IMR-90 (cell line): ENCODE measurements around the gene EHMT1. TPM values are rescaled to one million over a fixed set of nuclear protein-coding genes. Genes with fewer than 3 reads are reported as not detected.

Experiments
- ATAC-seq: fragments of 200-7000 bp; cut with Tn5 transposase; 2 replicates; pipeline ENCODE4 v1.9.1; 2020; ENCODE audit warnings: low read depth, mild to moderate bottlenecking, moderate library complexity
- BruUV-seq: library from RNA; stranded (reverse); fragments of 400-500 nt; replicated peaks from 2 replicates; lab custom pipeline; 2021; lab: Mats Ljungman, UMichigan
- CTCF ChIA-PET: fragments of 300-600 bp; formaldehyde crosslinking; extraction: SDS; loops from one replicate; lab custom pipeline; 2021; ENCODE audit warnings: antibody characterized with exemption; lab: Yijun Ruan, JAX
- POLR2A ChIA-PET: fragments of 300-600 bp; sonication (Branson Sonifier 250); formaldehyde crosslinking; loops from one replicate; lab custom pipeline; 2022; ENCODE audit warnings: antibody characterized with exemption; ENCODE audit not compliant: unreplicated experiment; lab: Charles Lee
- DNase-seq: peaks from one replicate; pipeline ENCODE4 v3.0.0; 2013
- H2AFZ ChIP-seq: replicated peaks from 2 replicates; pipeline ENCODE3; 2013; ENCODE audit warnings: low read length, mild to moderate bottlenecking; ENCODE audit not compliant: poor library complexity
- H2AK5ac ChIP-seq: 2 replicates; pipeline ENCODE4 v1.6.1; 2013; ENCODE audit warnings: low read depth, low read length, inconsistent platforms
- H2AK9ac ChIP-seq: replicated peaks from 2 replicates; pipeline ENCODE3; 2013; ENCODE audit warnings: mild to moderate bottlenecking, low read depth, low read length, moderate library complexity; ENCODE audit not compliant: poor library complexity
- H2BK120ac ChIP-seq: 2 replicates; pipeline ENCODE4 v1.6.1; 2013; ENCODE audit warnings: low read depth, low read length, inconsistent platforms
- H2BK15ac ChIP-seq: 3 replicates; pipeline ENCODE4 v1.6.1; 2013; ENCODE audit warnings: low read depth, low read length, inconsistent platforms
- H2BK20ac ChIP-seq: 2 replicates; pipeline ENCODE4 v1.6.1; 2013; ENCODE audit warnings: low read depth, mild to moderate bottlenecking, inconsistent platforms, low read length, moderate library complexity
- H2BK5ac ChIP-seq: 2 replicates; pipeline ENCODE4 v1.6.1; 2013; ENCODE audit warnings: mild to moderate bottlenecking, low read depth, low read length, inconsistent platforms; ENCODE audit not compliant: poor library complexity, severe bottlenecking
- H3K14ac ChIP-seq: replicated peaks from 2 replicates; pipeline ENCODE4 v1.6.1; 2013; ENCODE audit warnings: low read depth, low read length, inconsistent platforms
- H3K18ac ChIP-seq: 2 replicates; pipeline ENCODE4 v1.6.1; 2013; ENCODE audit warnings: low read depth, low read length, control low read depth
- H3K23ac ChIP-seq: 2 replicates; pipeline ENCODE4 v1.6.1; 2013; ENCODE audit warnings: low read depth, low read length, inconsistent platforms
- H3K27ac ChIP-seq: 2 replicates; pipeline ENCODE4 v1.5.1; 2013; ENCODE audit warnings: mild to moderate bottlenecking, control low read depth, low read length; ENCODE audit not compliant: insufficient read depth
- H3K27me3 ChIP-seq: 2 replicates; pipeline ENCODE4 v1.6.1; 2013; ENCODE audit warnings: low read length; ENCODE audit not compliant: control insufficient read depth, insufficient read depth
- H3K36me3 ChIP-seq: 2 replicates; pipeline ENCODE4 v1.6.1; 2013; ENCODE audit warnings: low read length, mixed read lengths; ENCODE audit not compliant: control insufficient read depth, insufficient read depth
- H3K4ac ChIP-seq: 2 replicates; pipeline ENCODE4 v1.6.1; 2013; ENCODE audit warnings: low read depth, low read length, inconsistent platforms
- H3K4me1 ChIP-seq: 2 replicates; pipeline ENCODE4 v1.6.1; 2013; ENCODE audit warnings: low read length, mixed read lengths; ENCODE audit not compliant: control insufficient read depth, insufficient read depth
- H3K4me2 ChIP-seq: 2 replicates; pipeline ENCODE4 v1.6.1; 2013; ENCODE audit warnings: low read depth, mild to moderate bottlenecking, control low read depth, low read length, moderate library complexity
- H3K4me3 ChIP-seq: 2 replicates; pipeline ENCODE4 v1.5.1; 2013; ENCODE audit warnings: low read depth, mild to moderate bottlenecking, control low read depth, low read length, moderate library complexity; ENCODE audit not compliant: insufficient read depth
- H3K56ac ChIP-seq: 2 replicates; pipeline ENCODE4 v1.6.1; 2013; ENCODE audit warnings: low read length, inconsistent platforms; ENCODE audit not compliant: insufficient read depth; ENCODE audit errors: extremely low read depth
- H3K79me1 ChIP-seq, 2 experiments: 2 replicates each; pipeline ENCODE4 v1.6.1; 2013; ENCODE audit warnings: low read length in 2 of 2, inconsistent platforms in 1 of 2, low read depth in 1 of 2
- H3K9ac ChIP-seq: 2 replicates; pipeline ENCODE4 v1.6.1; 2013; ENCODE audit warnings: low read depth, low read length, control low read depth
- H3K9me1 ChIP-seq: 2 replicates; pipeline ENCODE4 v1.6.1; 2013; ENCODE audit warnings: low read length, inconsistent platforms; ENCODE audit not compliant: insufficient read depth
- H3K9me3 ChIP-seq: 2 replicates; pipeline ENCODE4 v1.6.1; 2013; ENCODE audit warnings: low read length; ENCODE audit not compliant: control insufficient read depth, insufficient read depth
- H4K20me1 ChIP-seq: 2 replicates; pipeline ENCODE4 v1.6.1; 2013; ENCODE audit warnings: low read length, inconsistent platforms; ENCODE audit not compliant: insufficient read depth
- H4K5ac ChIP-seq: 2 replicates; pipeline ENCODE4 v1.6.1; 2013; ENCODE audit warnings: mild to moderate bottlenecking, low read depth, low read length, control low read depth
- H4K8ac ChIP-seq, 2 experiments: 2 replicates each; pipeline ENCODE4 v1.6.1; 2013; ENCODE audit warnings: low read depth in 2 of 2, low read length in 2 of 2, control low read depth in 1 of 2, inconsistent platforms in 1 of 2
- H4K91ac ChIP-seq: 2 replicates; pipeline ENCODE4 v1.6.1; 2013; ENCODE audit warnings: low read depth, low read length, inconsistent platforms; ENCODE audit not compliant: insufficient read depth
- MAZ ChIP-seq: IDR thresholded peaks from 2 replicates; pipeline ENCODE4 v1.6.1; 2012; ENCODE audit warnings: low read depth, mild to moderate bottlenecking, low read length, improper control_type of control experiment, moderate library complexity, borderline replicate concordance
- RCOR1 ChIP-seq: IDR thresholded peaks from 2 replicates; pipeline ENCODE4 v1.6.1; 2012; ENCODE audit warnings: mild to moderate bottlenecking, low read length, improper control_type of control experiment; ENCODE audit not compliant: insufficient replicate concordance
- WGBS, 2 experiments: methylation state at CpG; one replicate each; pipeline versions ENCODE4 v1.1.5 to v1.1.7; 2013; ENCODE audit warnings: missing lambda C conversion rate in 2 of 2; ENCODE audit not compliant: insufficient read length in 1 of 2; ENCODE audit errors: extremely low coverage in 2 of 2; 5-methylcytosine and 5-hydroxymethylcytosine counted together
- dilution Hi-C: fragments of 300-500 bp; cut with HindIII; formaldehyde crosslinking; loops from one replicate; pipeline ENCODE4 v1.14.3; 2018; ENCODE audit warnings: low sequenced_read_pairs; ENCODE audit not compliant: unreplicated experiment
- in situ Hi-C: fragments of 300-500 bp; cut with MboI; formaldehyde crosslinking; loops from 3 replicates; pipeline ENCODE4 v1.14.3; 2019; ENCODE audit warnings: low sequenced_read_pairs, inconsistent platforms, mixed read lengths
- intact Hi-C: fragments of 100-400 bp; cut with micrococcal nuclease; formaldehyde crosslinking; loops from 2 replicates; pipeline ENCODE4 v1.10.0; 2022
- polyA plus RNA-seq, 3 experiments: library from polyadenylated mRNA; depleted of rRNA; stranded (reverse); fragments of >200 nt; gene quantifications; 2 replicates each; pipeline ENCODE4 v1.2.3, GENCODE V29; 2012; ENCODE audit warnings: low replicate concordance in 1 of 3
- total RNA-seq: library from RNA; depleted of rRNA; stranded (reverse); fragments of >200 nt; gene quantifications from 2 replicates; pipeline ENCODE4 v1.2.3, GENCODE V29; 2012

Gene EHMT1
- total and polyA plus RNA-seq, 2 of the 4 experiments (the other 2 are of a cell fraction) = 32.8 to 35.1 TPM

DNA sequence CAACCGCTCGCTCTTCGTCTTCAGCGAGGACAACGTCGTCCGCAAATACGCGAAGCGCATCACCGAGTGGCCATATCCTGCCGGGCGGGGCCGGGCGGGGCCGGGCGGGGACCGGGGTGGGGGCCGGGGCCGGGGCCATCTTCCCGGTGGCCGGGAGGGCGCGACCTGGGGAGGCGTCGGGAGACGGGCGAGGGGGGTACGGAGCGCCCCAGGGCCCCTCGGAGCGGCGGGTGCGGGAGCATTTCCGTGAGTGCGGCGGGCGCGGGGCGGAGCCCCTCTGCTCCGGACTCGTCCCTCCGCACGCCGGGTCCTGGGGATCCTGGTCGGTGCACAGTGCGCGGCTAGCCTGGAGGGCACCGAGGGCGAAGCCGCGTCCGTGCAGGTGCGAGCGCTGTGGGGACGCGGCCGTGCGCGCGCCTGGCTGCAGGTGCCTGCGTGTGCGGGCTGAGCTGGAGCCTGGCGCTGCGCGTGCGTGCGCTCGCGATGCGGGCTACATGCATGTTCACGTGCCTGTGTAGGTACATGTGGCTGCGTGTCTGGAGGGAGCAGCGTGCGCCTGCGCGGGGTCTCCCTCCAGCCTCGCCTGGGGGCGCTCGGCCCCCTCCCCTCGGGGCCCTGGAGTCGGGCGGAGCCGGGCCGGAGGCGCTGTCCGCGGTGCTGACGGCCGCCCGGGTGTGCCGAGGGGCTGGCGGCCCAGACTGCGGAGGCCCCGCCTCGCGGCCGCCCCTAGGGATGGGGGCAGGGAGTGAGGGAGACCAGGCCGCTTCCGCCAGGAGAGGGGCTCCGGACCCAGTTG lies 259.5 kb downstream of the EHMT1 start:
- Histone ChIP-seq H4K20me1 (no peaks in the 10 kb centered on the region), H3K27me3 (no peaks in the 10 kb centered on the region; the same call in 1 of the 2 replicates), H2BK120ac (no peak overlapping the region), H3K9me1 (no peaks in the 10 kb centered on the region), H3K14ac (no peak overlapping the region), H3K4me1 (no peaks in the 10 kb centered on the region), H4K8ac (no peak overlapping the region), H3K23ac (no peak overlapping the region), H3K4ac (no peak overlapping the region), H3K4me3 (no peak overlapping the region; the same call in 1 of the 2 replicates), H4K91ac (no peak overlapping the region), H2BK20ac (no peak overlapping the region), H4K5ac (no peak overlapping the region), H3K27ac (no peak overlapping the region), H3K56ac (no peak overlapping the region), H3K9me3 (peaks cover 16% of the 10 kb centered on the region), H2AFZ (peak overlapping the region; percentile 67), H2BK15ac (no peak overlapping the region), H3K79me1 (no peaks in the 10 kb centered on the region), H3K4me2 (no peak overlapping the region), H2AK5ac (no peak overlapping the region), H2AK9ac (no peak overlapping the region), H2BK5ac (no peak overlapping the region), H3K18ac (no peak overlapping the region), H3K36me3 (no peaks in the 10 kb centered on the region), H3K9ac (no peak overlapping the region)
- DNase-seq = no peak
- TF ChIP-seq RCOR1 (no peak), MAZ (peak; percentile 21; the same call in 1 of the 2 replicates)
- BruUV-seq = no TSS peak
- dilution Hi-C loops = no loop called here
- peak; percentile 79 for ATAC-seq
- in situ Hi-C loops = no loop called here
- 5% methylated on average over 54 of the region's 101 CpGs; no CpG with 5 or more reads in 1 of the 2 experiments for WGBS, 2 experiments
- intact Hi-C loops = no loop called here
- ChIA-PET CTCF (no interaction called here), POLR2A (no interaction called here)
